Liver (tissue), 9 donors: ENCODE results near the gene GPHN. TPM values are rescaled to one million over a fixed set of nuclear protein-coding genes. Genes with fewer than 3 reads are reported as not detected.

Source experiments
- DNase-seq: peaks from one replicate; pipeline ENCODE4 v3.0.0-alpha.2; 2017; ENCODE audit warnings: low spot score
- H3K27ac ChIP-seq, 2 donors: one replicate each; pipeline ENCODE4 v1.7.0; 2013; ENCODE audit warnings: inconsistent platforms in 2 of 2, low read length in 2 of 2, control low read depth in 1 of 2, low read depth in 1 of 2, mild to moderate bottlenecking in 1 of 2
- H3K27me3 ChIP-seq, 4 donors: one replicate each; pipeline versions ENCODE4 v1.6.1 to v1.7.0; 2013; ENCODE audit warnings: low read length in 3 of 4, inconsistent platforms in 1 of 4, mild to moderate bottlenecking in 1 of 4, moderate library complexity in 1 of 4; ENCODE audit not compliant: control insufficient read depth in 4 of 4, insufficient read depth in 4 of 4
- H3K36me3 ChIP-seq, 4 donors: one replicate each; pipeline versions ENCODE4 v1.6.1 to v1.7.0; 2013; ENCODE audit warnings: low read length in 3 of 4, mild to moderate bottlenecking in 3 of 4, low read depth in 1 of 4, moderate library complexity in 1 of 4; ENCODE audit not compliant: control insufficient read depth in 4 of 4, insufficient read depth in 3 of 4
- H3K4me1 ChIP-seq, 4 donors: one replicate each; pipeline versions ENCODE4 v1.6.1 to v1.7.0; 2013; ENCODE audit warnings: low read length in 3 of 4, mild to moderate bottlenecking in 3 of 4, moderate library complexity in 1 of 4; ENCODE audit not compliant: control insufficient read depth in 4 of 4, insufficient read depth in 4 of 4
- H3K4me3 ChIP-seq, 3 donors: one replicate each; pipeline versions ENCODE4 v1.6.1 to v1.7.0; 2013; ENCODE audit warnings: low read length in 3 of 3, control low read depth in 1 of 3, low read depth in 1 of 3, mild to moderate bottlenecking in 1 of 3
- H3K9ac ChIP-seq, 2 donors: one replicate each; pipeline ENCODE4 v1.7.0; 2013; ENCODE audit warnings: low read length in 2 of 2, mild to moderate bottlenecking in 2 of 2, moderate library complexity in 2 of 2, control low read depth in 1 of 2, low read depth in 1 of 2
- H3K9me3 ChIP-seq, 4 donors: one replicate each; pipeline versions ENCODE4 v1.6.1 to v1.7.0; 2013; ENCODE audit warnings: low read length in 3 of 4; ENCODE audit not compliant: control insufficient read depth in 4 of 4
- EGR1 ChIP-seq, 2 donors: IDR thresholded peaks; 2 replicates each; pipeline ENCODE4 v1.6.1; 2016 to 2018; ENCODE audit warnings: antibody characterized with exemption in 2 of 2, low read depth in 2 of 2
- FOXA1 ChIP-seq: IDR thresholded peaks from 2 replicates; pipeline ENCODE4 v1.6.1; 2016; ENCODE audit warnings: antibody characterized with exemption
- GABPA ChIP-seq, 2 donors: IDR thresholded peaks in 1 of 2; conservative IDR thresholded peaks in 1 of 2; 2 replicates each; pipeline ENCODE4 v1.6.1; 2016; ENCODE audit warnings: antibody characterized with exemption in 2 of 2, mild to moderate bottlenecking in 1 of 2, moderate library complexity in 1 of 2
- HNF4A ChIP-seq, 2 donors: conservative IDR thresholded peaks; 2 replicates each; pipeline ENCODE4 v1.6.1; 2016; ENCODE audit warnings: antibody characterized with exemption in 2 of 2, mild to moderate bottlenecking in 2 of 2
- HNF4G ChIP-seq: IDR thresholded peaks from 2 replicates; pipeline ENCODE4 v1.6.1; 2016; ENCODE audit warnings: antibody characterized with exemption
- JUND ChIP-seq, 2 donors: IDR thresholded peaks; 2 replicates each; pipeline ENCODE4 v1.6.1; 2016; ENCODE audit warnings: antibody characterized with exemption in 2 of 2
- RAD21 ChIP-seq, 2 donors: IDR thresholded peaks; 2 replicates each; pipeline ENCODE4 v1.6.1; 2016; ENCODE audit warnings: antibody characterized with exemption in 2 of 2, mild to moderate bottlenecking in 2 of 2
- RXRA ChIP-seq, 2 donors: IDR thresholded peaks; 2 replicates each; pipeline ENCODE4 v1.6.1; 2017 to 2018; ENCODE audit warnings: antibody characterized with exemption in 2 of 2, mild to moderate bottlenecking in 1 of 2
- SP1 ChIP-seq: IDR thresholded peaks from 2 replicates; pipeline ENCODE4 v1.6.1; 2018; ENCODE audit warnings: antibody characterized with exemption, mild to moderate bottlenecking
- TAF1 ChIP-seq: conservative IDR thresholded peaks from 2 replicates; pipeline ENCODE4 v1.6.1; 2016; ENCODE audit warnings: antibody characterized with exemption, mild to moderate bottlenecking
- YY1 ChIP-seq: IDR thresholded peaks from 2 replicates; pipeline ENCODE4 v1.6.1; 2016; ENCODE audit warnings: antibody characterized with exemption, mild to moderate bottlenecking
- WGBS: extraction: QIAGEN DNeasy Blood & Tissue Kit; methylation state at CpG from one replicate; pipeline ENCODE4 v1.1.7; 2013; 5-methylcytosine and 5-hydroxymethylcytosine counted together
- polyA plus RNA-seq, 2 donors: library from polyadenylated mRNA; stranded (reverse) in 1 of 2; unstranded in 1 of 2; fragments of 200-250 nt in 1 of 2; fragments of >200 nt in 1 of 2; fragmentation: Nextera tagmentation in 1 of 2; extraction: Ambion mirVana in 1 of 2; gene quantifications; one replicate each; pipeline versions ENCODE4 v1.2.1 to v1.2.3, GENCODE V29; 2013 to 2015
- total RNA-seq, 2 donors: library from RNA; depleted of rRNA; stranded (reverse); fragments of >200 nt; gene quantifications; one replicate each; pipeline ENCODE4 v1.2.3, GENCODE V29; 2014
- TF ChIP-seq, protein P1 (sequence below): IDR thresholded peaks from 2 replicates; pipeline ENCODE4 v1.6.1; 2016; ENCODE audit warnings: antibody characterized with exemption
- TF ChIP-seq, protein P2 (sequence below): IDR thresholded peaks from 2 replicates; pipeline ENCODE4 v1.6.1; 2016; ENCODE audit warnings: antibody characterized with exemption, mild to moderate bottlenecking
- TF ChIP-seq, protein P3 (sequence below): IDR thresholded peaks from 2 replicates; pipeline ENCODE4 v1.6.1; 2016; ENCODE audit warnings: antibody characterized with exemption
- TF ChIP-seq, protein P4 (sequence below): IDR thresholded peaks from 2 replicates; pipeline ENCODE4 v1.6.1; 2016; ENCODE audit warnings: antibody characterized with exemption
- TF ChIP-seq, protein P5 (sequence below): fragments of 150-350 bp; IDR thresholded peaks from 2 replicates; pipeline ENCODE4 v1.5.1; 2017; ENCODE audit warnings: improper control_type of control experiment, low read depth, low read length; ENCODE audit not compliant: missing input control
- donor health status: healthy.
- donor health status: healthy.
- donor health status: healthy.
- donor health status: healthy.
- donor health status: healthy.

The GPHN gene
- total and polyA plus RNA-seq, 4 donors, result 18.4 to 76.4 (median 47.4) TPM

DNA sequence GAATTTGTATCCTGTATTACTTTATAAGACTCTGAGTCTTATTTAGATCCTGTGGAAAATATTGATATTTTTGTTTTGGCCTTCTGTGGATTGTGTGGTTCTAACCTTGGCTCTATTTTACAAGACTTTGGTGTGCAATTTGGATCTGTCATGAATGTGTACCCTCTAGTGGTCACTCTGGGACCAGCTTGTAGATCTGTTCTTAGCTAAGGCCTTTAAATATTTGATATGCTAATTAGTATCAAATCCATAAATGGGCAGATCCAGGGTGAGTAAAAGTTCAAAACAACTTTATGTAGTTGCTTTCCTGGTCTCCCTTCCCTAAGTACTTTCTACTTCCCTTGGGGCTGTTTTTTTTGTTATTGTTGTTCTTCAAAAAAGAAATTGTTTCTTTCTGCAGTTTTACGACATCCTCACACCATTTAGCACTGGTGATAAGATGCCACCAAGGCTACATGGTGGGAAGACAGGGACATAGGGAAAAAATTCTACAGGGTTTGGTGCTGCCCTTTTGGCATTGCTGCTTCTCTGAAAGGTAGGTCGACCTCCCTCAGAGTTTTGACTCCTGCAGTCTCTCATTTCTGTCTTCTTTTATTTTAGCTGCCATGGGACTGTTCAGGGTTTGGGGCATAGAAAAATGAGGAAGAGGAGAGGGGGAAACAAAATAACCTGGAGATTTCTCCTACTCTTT is 238.5 kb downstream of the GPHN start:
- Histone ChIP-seq H3K27me3 (no peaks in the 10 kb centered on the region), H3K4me3 (no peak overlapping the region), H3K9ac (peak overlapping the region in 1 of 2 donors; percentile 20), H3K9me3 (no peaks in the 10 kb centered on the region), H3K36me3 (no peaks in the 10 kb centered on the region), H3K4me1 (peaks cover 0 to 11% (median 7%) of the 10 kb centered on the region in 4 donors), H3K27ac (no peak overlapping the region)
- 43% methylated on average over 2 of the region's 2 CpGs for WGBS
- no peak for DNase-seq
- no peak for TF ChIP-seq EGR1 (IDR thresholded peaks at IDR 0.05; ENCODE audit: low read depth in 2 of 2)
- TF ChIP-seq HNF4A (conservative IDR thresholded peaks at IDR 0.05), result peak; percentile 33 to 42
- TF ChIP-seq, protein P1, sequence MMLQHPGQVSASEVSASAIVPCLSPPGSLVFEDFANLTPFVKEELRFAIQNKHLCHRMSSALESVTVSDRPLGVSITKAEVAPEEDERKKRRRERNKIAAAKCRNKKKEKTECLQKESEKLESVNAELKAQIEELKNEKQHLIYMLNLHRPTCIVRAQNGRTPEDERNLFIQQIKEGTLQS, result no peak
- TF ChIP-seq SP1, result peak; percentile 28
- TF ChIP-seq, protein P2, sequence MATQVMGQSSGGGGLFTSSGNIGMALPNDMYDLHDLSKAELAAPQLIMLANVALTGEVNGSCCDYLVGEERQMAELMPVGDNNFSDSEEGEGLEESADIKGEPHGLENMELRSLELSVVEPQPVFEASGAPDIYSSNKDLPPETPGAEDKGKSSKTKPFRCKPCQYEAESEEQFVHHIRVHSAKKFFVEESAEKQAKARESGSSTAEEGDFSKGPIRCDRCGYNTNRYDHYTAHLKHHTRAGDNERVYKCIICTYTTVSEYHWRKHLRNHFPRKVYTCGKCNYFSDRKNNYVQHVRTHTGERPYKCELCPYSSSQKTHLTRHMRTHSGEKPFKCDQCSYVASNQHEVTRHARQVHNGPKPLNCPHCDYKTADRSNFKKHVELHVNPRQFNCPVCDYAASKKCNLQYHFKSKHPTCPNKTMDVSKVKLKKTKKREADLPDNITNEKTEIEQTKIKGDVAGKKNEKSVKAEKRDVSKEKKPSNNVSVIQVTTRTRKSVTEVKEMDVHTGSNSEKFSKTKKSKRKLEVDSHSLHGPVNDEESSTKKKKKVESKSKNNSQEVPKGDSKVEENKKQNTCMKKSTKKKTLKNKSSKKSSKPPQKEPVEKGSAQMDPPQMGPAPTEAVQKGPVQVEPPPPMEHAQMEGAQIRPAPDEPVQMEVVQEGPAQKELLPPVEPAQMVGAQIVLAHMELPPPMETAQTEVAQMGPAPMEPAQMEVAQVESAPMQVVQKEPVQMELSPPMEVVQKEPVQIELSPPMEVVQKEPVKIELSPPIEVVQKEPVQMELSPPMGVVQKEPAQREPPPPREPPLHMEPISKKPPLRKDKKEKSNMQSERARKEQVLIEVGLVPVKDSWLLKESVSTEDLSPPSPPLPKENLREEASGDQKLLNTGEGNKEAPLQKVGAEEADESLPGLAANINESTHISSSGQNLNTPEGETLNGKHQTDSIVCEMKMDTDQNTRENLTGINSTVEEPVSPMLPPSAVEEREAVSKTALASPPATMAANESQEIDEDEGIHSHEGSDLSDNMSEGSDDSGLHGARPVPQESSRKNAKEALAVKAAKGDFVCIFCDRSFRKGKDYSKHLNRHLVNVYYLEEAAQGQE, result no peak
- no peak for TF ChIP-seq TAF1
- no peak for TF ChIP-seq GABPA (IDR thresholded peaks at IDR 0.05 in 1 of 2, conservative IDR thresholded peaks at IDR 0.05 in 1 of 2)
- TF ChIP-seq, protein P3, sequence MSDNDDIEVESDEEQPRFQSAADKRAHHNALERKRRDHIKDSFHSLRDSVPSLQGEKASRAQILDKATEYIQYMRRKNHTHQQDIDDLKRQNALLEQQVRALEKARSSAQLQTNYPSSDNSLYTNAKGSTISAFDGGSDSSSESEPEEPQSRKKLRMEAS, result no peak
- TF ChIP-seq HNF4G, result no peak
- peak; percentile 81 to 84 for TF ChIP-seq RAD21 (IDR thresholded peaks at IDR 0.05)
- TF ChIP-seq FOXA1, result no peak
- TF ChIP-seq, protein P4, sequence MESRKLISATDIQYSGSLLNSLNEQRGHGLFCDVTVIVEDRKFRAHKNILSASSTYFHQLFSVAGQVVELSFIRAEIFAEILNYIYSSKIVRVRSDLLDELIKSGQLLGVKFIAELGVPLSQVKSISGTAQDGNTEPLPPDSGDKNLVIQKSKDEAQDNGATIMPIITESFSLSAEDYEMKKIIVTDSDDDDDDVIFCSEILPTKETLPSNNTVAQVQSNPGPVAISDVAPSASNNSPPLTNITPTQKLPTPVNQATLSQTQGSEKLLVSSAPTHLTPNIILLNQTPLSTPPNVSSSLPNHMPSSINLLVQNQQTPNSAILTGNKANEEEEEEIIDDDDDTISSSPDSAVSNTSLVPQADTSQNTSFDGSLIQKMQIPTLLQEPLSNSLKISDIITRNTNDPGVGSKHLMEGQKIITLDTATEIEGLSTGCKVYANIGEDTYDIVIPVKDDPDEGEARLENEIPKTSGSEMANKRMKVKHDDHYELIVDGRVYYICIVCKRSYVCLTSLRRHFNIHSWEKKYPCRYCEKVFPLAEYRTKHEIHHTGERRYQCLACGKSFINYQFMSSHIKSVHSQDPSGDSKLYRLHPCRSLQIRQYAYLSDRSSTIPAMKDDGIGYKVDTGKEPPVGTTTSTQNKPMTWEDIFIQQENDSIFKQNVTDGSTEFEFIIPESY, result no peak
- TF ChIP-seq RXRA (IDR thresholded peaks at IDR 0.05), result peak; percentile 63 to 72
- TF ChIP-seq JUND (IDR thresholded peaks at IDR 0.05), result peak in 1 of 2 donors; percentile 29
- TF ChIP-seq, protein P5, sequence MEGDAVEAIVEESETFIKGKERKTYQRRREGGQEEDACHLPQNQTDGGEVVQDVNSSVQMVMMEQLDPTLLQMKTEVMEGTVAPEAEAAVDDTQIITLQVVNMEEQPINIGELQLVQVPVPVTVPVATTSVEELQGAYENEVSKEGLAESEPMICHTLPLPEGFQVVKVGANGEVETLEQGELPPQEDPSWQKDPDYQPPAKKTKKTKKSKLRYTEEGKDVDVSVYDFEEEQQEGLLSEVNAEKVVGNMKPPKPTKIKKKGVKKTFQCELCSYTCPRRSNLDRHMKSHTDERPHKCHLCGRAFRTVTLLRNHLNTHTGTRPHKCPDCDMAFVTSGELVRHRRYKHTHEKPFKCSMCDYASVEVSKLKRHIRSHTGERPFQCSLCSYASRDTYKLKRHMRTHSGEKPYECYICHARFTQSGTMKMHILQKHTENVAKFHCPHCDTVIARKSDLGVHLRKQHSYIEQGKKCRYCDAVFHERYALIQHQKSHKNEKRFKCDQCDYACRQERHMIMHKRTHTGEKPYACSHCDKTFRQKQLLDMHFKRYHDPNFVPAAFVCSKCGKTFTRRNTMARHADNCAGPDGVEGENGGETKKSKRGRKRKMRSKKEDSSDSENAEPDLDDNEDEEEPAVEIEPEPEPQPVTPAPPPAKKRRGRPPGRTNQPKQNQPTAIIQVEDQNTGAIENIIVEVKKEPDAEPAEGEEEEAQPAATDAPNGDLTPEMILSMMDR, result peak; percentile 84
- peak; percentile 40 for TF ChIP-seq YY1
